Esophagus squamous epithelium (tissue), 4 donors: ENCODE results near the gene LRP1B.

Experiments used
- POLR2A ChIP-seq, 4 donors: fragments of 450-650 bp; IDR thresholded peaks; one replicate each; pipeline ENCODE4 v1.6.1; 2017; ENCODE audit warnings: antibody characterized with exemption in 4 of 4, mild to moderate bottlenecking in 4 of 4, moderate library complexity in 3 of 4
- TF ChIP-seq, protein P1 (sequence below), 6 experiments: fragments of 450-650 bp in 4 of 6; fragments of 200-600 bp in 2 of 6; sonication (generic) in 2 of 6; IDR thresholded peaks; one replicate each; pipeline ENCODE4 v1.5.1; 2016 to 2019; ENCODE audit warnings: antibody characterized with exemption in 6 of 6, mild to moderate bottlenecking in 4 of 6, moderate library complexity in 4 of 6

DNA sequence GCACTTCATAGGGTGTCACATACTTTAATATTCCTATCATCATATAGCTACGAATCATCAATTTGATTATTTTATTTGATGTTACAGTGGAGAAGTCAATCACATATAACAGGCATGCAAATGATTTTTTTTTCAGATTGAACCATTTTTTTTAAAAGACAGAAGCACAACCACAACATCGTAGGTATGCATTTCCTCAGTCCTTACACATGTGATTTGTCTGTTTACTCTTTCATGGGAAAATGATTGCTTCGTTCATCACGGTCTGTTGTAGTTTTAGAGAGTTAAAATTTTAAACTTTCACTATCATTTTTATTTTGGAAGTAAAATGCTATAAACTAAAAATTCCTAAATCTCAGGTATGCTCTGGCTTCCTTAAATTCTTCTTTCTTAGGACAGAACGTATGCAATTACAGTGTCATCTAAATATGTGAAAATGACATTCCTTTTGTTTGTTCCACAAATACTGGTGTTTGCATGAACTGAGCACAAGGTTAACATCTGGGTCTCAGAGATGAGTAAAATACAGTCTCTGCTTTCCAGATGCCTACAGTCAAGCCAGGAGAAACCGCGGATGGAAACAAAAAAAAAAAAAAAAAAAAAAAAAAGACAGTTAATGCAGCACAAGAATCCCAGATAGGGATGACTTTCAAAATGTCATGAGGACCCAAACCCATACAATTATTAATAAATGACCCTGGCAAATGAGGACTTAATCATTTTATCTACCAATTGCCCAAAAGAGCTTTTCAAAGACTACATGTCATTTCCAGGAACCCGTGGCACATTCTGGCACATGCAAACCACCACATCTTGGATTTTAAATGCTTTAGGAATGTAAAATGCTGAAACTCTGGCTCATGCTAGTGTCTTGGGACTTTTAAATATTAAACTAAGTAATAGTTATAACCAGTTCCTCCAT, 201.2 kb downstream of the LRP1B start:
- TF ChIP-seq, protein P1, sequence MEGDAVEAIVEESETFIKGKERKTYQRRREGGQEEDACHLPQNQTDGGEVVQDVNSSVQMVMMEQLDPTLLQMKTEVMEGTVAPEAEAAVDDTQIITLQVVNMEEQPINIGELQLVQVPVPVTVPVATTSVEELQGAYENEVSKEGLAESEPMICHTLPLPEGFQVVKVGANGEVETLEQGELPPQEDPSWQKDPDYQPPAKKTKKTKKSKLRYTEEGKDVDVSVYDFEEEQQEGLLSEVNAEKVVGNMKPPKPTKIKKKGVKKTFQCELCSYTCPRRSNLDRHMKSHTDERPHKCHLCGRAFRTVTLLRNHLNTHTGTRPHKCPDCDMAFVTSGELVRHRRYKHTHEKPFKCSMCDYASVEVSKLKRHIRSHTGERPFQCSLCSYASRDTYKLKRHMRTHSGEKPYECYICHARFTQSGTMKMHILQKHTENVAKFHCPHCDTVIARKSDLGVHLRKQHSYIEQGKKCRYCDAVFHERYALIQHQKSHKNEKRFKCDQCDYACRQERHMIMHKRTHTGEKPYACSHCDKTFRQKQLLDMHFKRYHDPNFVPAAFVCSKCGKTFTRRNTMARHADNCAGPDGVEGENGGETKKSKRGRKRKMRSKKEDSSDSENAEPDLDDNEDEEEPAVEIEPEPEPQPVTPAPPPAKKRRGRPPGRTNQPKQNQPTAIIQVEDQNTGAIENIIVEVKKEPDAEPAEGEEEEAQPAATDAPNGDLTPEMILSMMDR (IDR thresholded peaks at IDR 0.05): no peak
- TF ChIP-seq POLR2A (IDR thresholded peaks at IDR 0.05): no peak
